CD4-positive, alpha-beta T cell (primary cell): ENCODE results near the gene NCKAP1. TPM values are rescaled to one million over a fixed set of nuclear protein-coding genes. Genes with fewer than 3 reads are reported as not detected.

ENCODE experiments used
- ATAC-seq: fragments of 200-7000 bp; cut with Tn5 transposase; one replicate; pipeline ENCODE4 v1.10.0; 2022; ENCODE audit warnings: mild to moderate bottlenecking; ENCODE audit not compliant: poor library complexity
- CTCF ChIA-PET: fragments of 350-600 bp; sonication (Branson Sonifier 250); formaldehyde crosslinking; loops from one replicate; lab custom pipeline; 2021; ENCODE audit warnings: antibody characterized with exemption, inconsistent platforms; lab: Charles Lee
- POLR2A ChIA-PET: fragments of 350-600 bp; sonication (Branson Sonifier 250); formaldehyde crosslinking; loops from one replicate; lab custom pipeline; 2021; ENCODE audit warnings: antibody characterized with exemption, inconsistent platforms; lab: Charles Lee
- DNase-seq, 14 experiments: peaks; one replicate each; pipeline ENCODE4 v3.0.0-alpha.2; 2013 to 2020; ENCODE audit warnings: mixed read lengths in 2 of 14
- H3K27ac ChIP-seq, 2 donors: one replicate each; pipeline versions ENCODE4 v1.5.1 to v1.7.0; 2013; ENCODE audit warnings: low read length in 2 of 2, low read depth in 1 of 2, mild to moderate bottlenecking in 1 of 2
- H3K27me3 ChIP-seq, 2 experiments: 1 replicate in 1 of 2; 2 replicates in 1 of 2; pipeline versions ENCODE4 v1.6.1 to v1.7.0; 2013; ENCODE audit warnings: low read length in 2 of 2, control low read depth in 1 of 2, mild to moderate bottlenecking in 1 of 2, moderate library complexity in 1 of 2; ENCODE audit not compliant: insufficient read depth in 2 of 2, control insufficient read depth in 1 of 2
- H3K36me3 ChIP-seq: one replicate; pipeline ENCODE4 v1.6.1; 2013; ENCODE audit warnings: low read length, control low read depth; ENCODE audit not compliant: insufficient read depth
- H3K4me1 ChIP-seq: one replicate; pipeline ENCODE4 v1.6.1; 2013; ENCODE audit warnings: low read length, control low read depth; ENCODE audit not compliant: insufficient read depth
- H3K4me3 ChIP-seq: one replicate; pipeline ENCODE4 v1.5.1; 2013; ENCODE audit warnings: mild to moderate bottlenecking, low read length, moderate library complexity
- H3K9me3 ChIP-seq, 2 experiments: 1 replicate in 1 of 2; 2 replicates in 1 of 2; pipeline versions ENCODE4 v1.6.1 to v1.7.0; 2013; ENCODE audit warnings: low read length in 2 of 2, mild to moderate bottlenecking in 2 of 2, control low read depth in 1 of 2, moderate library complexity in 1 of 2; ENCODE audit not compliant: control insufficient read depth in 1 of 2, insufficient read depth in 1 of 2
- H3K27ac Mint-ChIP-seq: one replicate; pipeline ENCODE4 v1.8.0; 2020; ENCODE audit warnings: mixed read lengths
- H3K27me3 Mint-ChIP-seq: one replicate; pipeline ENCODE4 v1.8.0; 2021; ENCODE audit warnings: mixed read lengths
- H3K36me3 Mint-ChIP-seq: one replicate; pipeline ENCODE4 v1.8.0; 2021; ENCODE audit warnings: low read depth, mixed read lengths
- H3K4me1 Mint-ChIP-seq: one replicate; pipeline ENCODE4 v1.8.0; 2021; ENCODE audit warnings: low read depth, mixed read lengths
- H3K4me3 Mint-ChIP-seq: one replicate; pipeline ENCODE4 v1.8.0; 2020; ENCODE audit warnings: mild to moderate bottlenecking, mixed read lengths
- H3K9me3 Mint-ChIP-seq: one replicate; pipeline ENCODE4 v1.8.0; 2020; ENCODE audit warnings: mixed read lengths
- intact Hi-C, 2 experiments: fragments of 100-400 bp; cut with DNase I in 1 of 2; cut with micrococcal nuclease in 1 of 2; formaldehyde crosslinking; loops; one replicate each; pipeline versions ENCODE4 v1.15.1 to v1.9.0; 2023 to 2025; cut with DNase I, micrococcal nuclease
- total RNA-seq, 174 experiments: library from RNA in 2 of 174; stranded (reverse) in 2 of 174; gene quantifications; one replicate each; pipeline ENCODE4 v1.2.3 and lab custom pipeline; 2021 to 2026
- TF ChIP-seq, protein P1 (sequence below): fragments of 200-600 bp; IDR thresholded peaks from one replicate; pipeline ENCODE4 v1.8.0; 2022; ENCODE audit warnings: antibody characterized with exemption, mild to moderate bottlenecking

NCKAP1 gene
- total RNA-seq, 2 experiments from 2014 or later, result 2.4 to 2.5 TPM

DNA sequence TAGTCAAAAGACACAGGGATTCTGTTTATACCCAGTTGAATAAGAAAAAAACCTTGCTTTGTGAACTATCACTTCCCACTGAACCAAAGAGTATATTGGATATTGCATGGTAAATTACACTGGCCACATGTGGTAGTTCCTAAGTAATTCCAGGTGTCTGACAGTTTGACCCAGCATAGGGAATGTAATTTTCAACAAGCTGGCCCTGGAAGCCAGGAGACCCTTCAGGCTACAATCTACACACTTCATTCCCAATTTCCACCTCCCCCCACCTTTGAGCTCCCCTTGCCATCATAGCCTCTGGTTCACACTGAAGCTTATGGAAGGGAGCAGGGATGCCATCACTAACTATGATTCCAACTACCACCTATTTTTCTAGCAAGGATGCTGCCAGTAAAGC lies 174.6 kb downstream of the NCKAP1 start:
- Mint-ChIP-seq H3K27me3 (peaks cover 83% of the 10 kb centered on the region), H3K36me3 (no peaks in the 10 kb centered on the region), H3K9me3 (no peaks in the 10 kb centered on the region), H3K4me1 (peaks cover 30% of the 10 kb centered on the region), H3K27ac (no peak overlapping the region), H3K4me3 (no peak overlapping the region)
- DNase-seq (no peak), ATAC-seq (no peak)
- TF ChIP-seq, protein P1, sequence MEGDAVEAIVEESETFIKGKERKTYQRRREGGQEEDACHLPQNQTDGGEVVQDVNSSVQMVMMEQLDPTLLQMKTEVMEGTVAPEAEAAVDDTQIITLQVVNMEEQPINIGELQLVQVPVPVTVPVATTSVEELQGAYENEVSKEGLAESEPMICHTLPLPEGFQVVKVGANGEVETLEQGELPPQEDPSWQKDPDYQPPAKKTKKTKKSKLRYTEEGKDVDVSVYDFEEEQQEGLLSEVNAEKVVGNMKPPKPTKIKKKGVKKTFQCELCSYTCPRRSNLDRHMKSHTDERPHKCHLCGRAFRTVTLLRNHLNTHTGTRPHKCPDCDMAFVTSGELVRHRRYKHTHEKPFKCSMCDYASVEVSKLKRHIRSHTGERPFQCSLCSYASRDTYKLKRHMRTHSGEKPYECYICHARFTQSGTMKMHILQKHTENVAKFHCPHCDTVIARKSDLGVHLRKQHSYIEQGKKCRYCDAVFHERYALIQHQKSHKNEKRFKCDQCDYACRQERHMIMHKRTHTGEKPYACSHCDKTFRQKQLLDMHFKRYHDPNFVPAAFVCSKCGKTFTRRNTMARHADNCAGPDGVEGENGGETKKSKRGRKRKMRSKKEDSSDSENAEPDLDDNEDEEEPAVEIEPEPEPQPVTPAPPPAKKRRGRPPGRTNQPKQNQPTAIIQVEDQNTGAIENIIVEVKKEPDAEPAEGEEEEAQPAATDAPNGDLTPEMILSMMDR, result no peak
- no peak overlapping the region for H3K27ac ChIP-seq
- H3K4me3 ChIP-seq, result no peak overlapping the region
- peaks cover 33 to 52% of the 10 kb centered on the region in 2 experiments for H3K27me3 ChIP-seq
- H3K36me3 ChIP-seq, result no peaks in the 10 kb centered on the region
- H3K9me3 ChIP-seq, result peaks cover 0 to 7% of the 10 kb centered on the region in 2 experiments
- POLR2A ChIA-PET, result no interaction called here
- CTCF ChIA-PET, result no interaction called here
- intact Hi-C loops, result no loop called here
- H3K4me1 ChIP-seq, result peaks cover 15% of the 10 kb centered on the region

- intact Hi-C loops, result no loop called here
- Histone ChIP-seq H3K9me3 (peaks cover 0 to 10% of the 10 kb centered on the region in 2 experiments), H3K4me3 (no peak overlapping the region), H3K27me3 (peaks cover 27 to 41% of the 10 kb centered on the region in 2 experiments), H3K36me3 (no peaks in the 10 kb centered on the region), H3K27ac (no peak overlapping the region), H3K4me1 (peaks cover 12% of the 10 kb centered on the region)
- Mint-ChIP-seq H3K27me3 (peaks cover 74% of the 10 kb centered on the region), H3K36me3 (no peaks in the 10 kb centered on the region), H3K4me1 (peaks cover 19% of the 10 kb centered on the region), H3K27ac (no peak overlapping the region), H3K4me3 (no peak overlapping the region), H3K9me3 (no peaks in the 10 kb centered on the region)
- TF ChIP-seq, protein P1, result no peak
- POLR2A ChIA-PET, result interaction anchor here (0.6 kb wide), 1 partner anchor 54 kb away, joined by 4 read pairs; no protein-coding TSS in a partner anchor
- DNase-seq, result no peak
- no peak for ATAC-seq
- CTCF ChIA-PET, result no interaction called here
Measured at GRCh38 chr2:182862091-182862490, 176.2 kb downstream of the NCKAP1 start.

- H3K27me3 Mint-ChIP-seq, result peaks cover 62% of the 10 kb centered on the region
- no peak overlapping the region for H3K27ac ChIP-seq
Measured at GRCh38 chr2:182860858-182861257, 177.4 kb downstream of the NCKAP1 start.

More at GRCh38 chr2:182860858-182861257, 177.4 kb downstream of the NCKAP1 start:
- Histone ChIP-seq H3K27me3 (peaks cover 14 to 28% of the 10 kb centered on the region in 2 experiments), H3K36me3 (no peaks in the 10 kb centered on the region), H3K4me3 (no peak overlapping the region), H3K9me3 (peaks cover 0 to 4% of the 10 kb centered on the region in 2 experiments), H3K4me1 (no peaks in the 10 kb centered on the region)
- H3K36me3 Mint-ChIP-seq, result no peaks in the 10 kb centered on the region
- H3K9me3 Mint-ChIP-seq, result no peaks in the 10 kb centered on the region
- POLR2A ChIA-PET, result no interaction called here
- intact Hi-C loops, result no loop called here
- no peak for ATAC-seq
- no peak overlapping the region for H3K27ac Mint-ChIP-seq
- H3K4me3 Mint-ChIP-seq, result no peak overlapping the region
- CTCF ChIA-PET, result no interaction called here
- TF ChIP-seq, protein P1, result no peak
- no peak for DNase-seq
- H3K4me1 Mint-ChIP-seq, result peaks cover 9% of the 10 kb centered on the region

Other genes starting within 250 kb of the NCKAP1 start
- gene FRZB, start 171.8 kb downstream of the NCKAP1 start, total RNA-seq, result not detected
- gene DUSP19, start 40.3 kb upstream of the NCKAP1 start, total RNA-seq, result under 1 TPM; 0.14 to 0.50 TPM
- gene NUP35, start 86.0 kb upstream of the NCKAP1 start, total RNA-seq, result 10 to 100 TPM; 12.5 to 13.1 TPM